ENCODE measurements around the gene GNA15. TPM values are rescaled to one million over a fixed set of nuclear protein-coding genes. Genes with fewer than 3 reads are reported as not detected.

GNA15 gene
- total RNA-seq, 1 donor from 2014 or later, result 2.9 TPM

- intact Hi-C loops (cut with DNase I), result no loop called here
- ATAC-seq, result no peak
- DNase-seq (ENCODE audit: missing footprints), result peak; percentile 34
These were observed 17.4 kb upstream of the GNA15 start for GRCh38 chr19:3118232-3119070.

- intact Hi-C loops (cut with DNase I), result no loop called here
- ATAC-seq, result no peak
- peak; percentile 28 for DNase-seq (ENCODE audit: missing footprints)
These were observed 16.7 kb upstream of the GNA15 start for GRCh38 chr19:3119071-3119595.

GRCh38 chr19:3119693-3120380 is 16.0 kb upstream of the GNA15 start:
- ATAC-seq (no peak), DNase-seq (ENCODE audit: missing footprints) (peak; percentile 40)
- intact Hi-C loops (cut with DNase I), result no loop called here

GRCh38 chr19:3120611-3121276 is 15.1 kb upstream of the GNA15 start:
- peak; percentile 45 for DNase-seq (ENCODE audit: missing footprints)
- ATAC-seq, result no peak
- intact Hi-C loops (cut with DNase I), result no loop called here

GRCh38 chr19:3121396-3121795 is 14.4 kb upstream of the GNA15 start:
- DNase-seq (ENCODE audit: missing footprints) (no peak), ATAC-seq (no peak)
- intact Hi-C loops (cut with DNase I), result no loop called here

- ATAC-seq (no peak), DNase-seq (ENCODE audit: missing footprints) (peak; percentile 46)
- intact Hi-C loops (cut with DNase I), result no loop called here
These were observed 13.9 kb upstream of the GNA15 start for GRCh38 chr19:3121821-3122511.

- intact Hi-C loops (cut with DNase I), result no loop called here
- DNase-seq (ENCODE audit: missing footprints), result peak; percentile 41
- no peak for ATAC-seq
These were observed 13.3 kb upstream of the GNA15 start for GRCh38 chr19:3122512-3122870.

- DNase-seq (ENCODE audit: missing footprints) (peak; percentile 59), ATAC-seq (no peak)
These were observed 12.6 kb upstream of the GNA15 start for GRCh38 chr19:3123088-3123721.

GRCh38 chr19:3123956-3124355 is 11.9 kb upstream of the GNA15 start:
- ATAC-seq (no peak), DNase-seq (ENCODE audit: missing footprints) (peak; percentile 17)
- intact Hi-C loops (cut with DNase I), result no loop called here

More at GRCh38 chr19:3123088-3123721, 12.6 kb upstream of the GNA15 start:
- intact Hi-C loops (cut with DNase I), result no loop called here

GRCh38 chr19:3124630-3125029 is 11.2 kb upstream of the GNA15 start:
- intact Hi-C loops (cut with DNase I), result loop anchor here (5.0 kb wide), 1 partner anchor 38 kb away; no protein-coding TSS in a partner anchor
- ATAC-seq (no peak), DNase-seq (ENCODE audit: missing footprints) (no peak)

GRCh38 chr19:3125900-3126524 is 9.8 kb upstream of the GNA15 start:
- ATAC-seq (peak; percentile 58), DNase-seq (ENCODE audit: missing footprints) (peak; percentile 83)
- intact Hi-C loops (cut with DNase I), result loop anchor here (2.0 to 5.0 kb wide), 2 partner anchors 36 to 49 kb away; no protein-coding TSS in a partner anchor

- DNase-seq (ENCODE audit: missing footprints), result no peak
- intact Hi-C loops (cut with DNase I), result loop anchor here (5.0 kb wide), 1 partner anchor 33 kb away; no protein-coding TSS in a partner anchor
- ATAC-seq, result no peak
These were observed 6.7 kb upstream of the GNA15 start for GRCh38 chr19:3129112-3129511.

- ATAC-seq (no peak), DNase-seq (ENCODE audit: missing footprints) (peak; percentile 47)
- intact Hi-C loops (cut with DNase I), result no loop called here
These were observed 4.7 kb upstream of the GNA15 start for GRCh38 chr19:3131168-3131567.

- ATAC-seq, result peak; percentile 56
- peak; percentile 79 for DNase-seq (ENCODE audit: missing footprints)
- intact Hi-C loops (cut with DNase I), result no loop called here
These were observed 2.7 kb upstream of the GNA15 start for GRCh38 chr19:3132971-3133792.

GRCh38 chr19:3133793-3134116 is 2.1 kb upstream of the GNA15 start:
- ATAC-seq (no peak), DNase-seq (ENCODE audit: missing footprints) (no peak)
- intact Hi-C loops (cut with DNase I), result no loop called here

GRCh38 chr19:3136684-3137055 is 837 bp downstream of the GNA15 start:
- DNase-seq (ENCODE audit: missing footprints), result no peak
- ATAC-seq, result peak; percentile 23
- intact Hi-C loops (cut with DNase I), result no loop called here

- ATAC-seq, result peak; percentile 9
- peak; percentile 70 for DNase-seq (ENCODE audit: missing footprints)
- intact Hi-C loops (cut with DNase I), result no loop called here
These were observed 1.3 kb downstream of the GNA15 start for GRCh38 chr19:3137119-3137518.

Measured in Right ventricle myocardium inferior (tissue), 1 donor.